Endothelial cell of umbilical vein (primary cell): ENCODE data around the gene MAP1B. TPM values are rescaled to one million over a fixed set of nuclear protein-coding genes. Genes with fewer than 3 reads are reported as not detected.

Experiments
- BruUV-seq: library from RNA; stranded (reverse); fragments of 400-500 nt; replicated peaks from 2 replicates; lab custom pipeline; 2021; lab: Mats Ljungman, UMichigan
- CTCF ChIA-PET: fragments of 300-600, 350-600 bp; sonication (Branson Sonifier 250); formaldehyde crosslinking; loops from one replicate; lab custom pipeline; 2021; ENCODE audit warnings: antibody characterized with exemption, inconsistent platforms; lab: Charles Lee
- POLR2A ChIA-PET: fragments of 300-600, 350-600 bp; sonication (Branson Sonifier 250); formaldehyde crosslinking; loops from one replicate; lab custom pipeline; 2021; ENCODE audit warnings: antibody characterized with exemption, inconsistent platforms; lab: Charles Lee
- DNase-seq: peaks from one replicate; pipeline ENCODE4 v3.0.0-alpha.2; 2011; ENCODE audit warnings: low read depth, low spot score
- FAIRE-seq: peaks from 2 replicates; lab custom pipeline; 2011; peaks lifted over from hg19 to GRCh38; lab: Jason Lieb, UNC
- H2AFZ ChIP-seq: 2 replicates; pipeline ENCODE4 v1.6.0; 2012; ENCODE audit warnings: low read depth, low read length, control low read depth, inconsistent platforms
- H3K27ac ChIP-seq: 2 replicates; pipeline ENCODE4 v1.5.1; 2011; ENCODE audit warnings: low read depth, mild to moderate bottlenecking, control low read depth, low read length, moderate library complexity; ENCODE audit not compliant: insufficient read depth
- H3K27me3 ChIP-seq, 2 experiments: 2 replicates each; pipeline versions ENCODE4 v1.6.0 to v1.6.1; 2011; ENCODE audit warnings: low read length in 2 of 2, mixed read lengths in 1 of 2; ENCODE audit not compliant: control insufficient read depth in 2 of 2, insufficient read depth in 2 of 2
- H3K36me3 ChIP-seq, 2 experiments: 2 replicates in 1 of 2; 3 replicates in 1 of 2; pipeline ENCODE4 v1.5.1; 2011; ENCODE audit warnings: low read length in 2 of 2, mild to moderate bottlenecking in 1 of 2, moderate library complexity in 1 of 2; ENCODE audit not compliant: control insufficient read depth in 2 of 2, insufficient read depth in 2 of 2; ENCODE audit errors: extremely low read depth in 1 of 2
- H3K4me1 ChIP-seq: 3 replicates; pipeline ENCODE4 v1.5.1; 2011; ENCODE audit warnings: mild to moderate bottlenecking, low read length; ENCODE audit not compliant: control insufficient read depth, insufficient read depth; ENCODE audit errors: extremely low read depth
- H3K4me2 ChIP-seq: 2 replicates; pipeline ENCODE4 v1.6.1; 2011; ENCODE audit warnings: low read length, control low read depth, mixed read lengths; ENCODE audit not compliant: insufficient read depth
- H3K4me3 ChIP-seq, 3 experiments: fragments of 200-600 bp in 1 of 3; sonication (generic), shearing (Covaris generic) in 1 of 3; replicated peaks in 1 of 3; 2 replicates each; pipeline ENCODE4 v1.5.1; 2011 to 2016; ENCODE audit warnings: control low read depth in 3 of 3, low read length in 3 of 3, mild to moderate bottlenecking in 2 of 3, inconsistent platforms in 1 of 3, low read depth in 1 of 3, moderate library complexity in 1 of 3; ENCODE audit not compliant: insufficient read depth in 1 of 3
- H3K79me2 ChIP-seq: 2 replicates; pipeline ENCODE4 v1.6.0; 2012; ENCODE audit warnings: low read length, inconsistent platforms; ENCODE audit not compliant: control insufficient read depth, insufficient read depth
- H3K9ac ChIP-seq: replicated peaks from 2 replicates; pipeline ENCODE3; 2011; ENCODE audit warnings: low read length, control low read depth; ENCODE audit not compliant: insufficient read depth; ENCODE audit errors: extremely low read depth
- H3K9me1 ChIP-seq: replicated peaks from 3 replicates; pipeline ENCODE4 v1.6.0; 2011; ENCODE audit warnings: mild to moderate bottlenecking, low read length; ENCODE audit not compliant: control insufficient read depth, insufficient read depth; ENCODE audit errors: extremely low read depth
- H3K9me3 ChIP-seq: replicated peaks from 2 replicates; pipeline ENCODE4 v1.5.1; 2012; ENCODE audit warnings: low read length, inconsistent platforms; ENCODE audit not compliant: control insufficient read depth, insufficient read depth
- H4K20me1 ChIP-seq: replicated peaks from 2 replicates; pipeline ENCODE3; 2011; ENCODE audit warnings: mild to moderate bottlenecking, low read length; ENCODE audit not compliant: control insufficient read depth, insufficient read depth; ENCODE audit errors: extremely low read depth
- EZH2 ChIP-seq: IDR thresholded peaks from 2 replicates; pipeline ENCODE4 v1.6.1; 2012; ENCODE audit warnings: borderline replicate concordance, low read depth, mild to moderate bottlenecking, moderate library complexity, low read length, inconsistent platforms; ENCODE audit not compliant: severe bottlenecking
- FOS ChIP-seq: IDR thresholded peaks from 2 replicates; pipeline ENCODE4 v1.6.1; 2011; ENCODE audit warnings: mild to moderate bottlenecking, low read length, moderate library complexity, borderline replicate concordance; ENCODE audit not compliant: insufficient read depth
- GATA2 ChIP-seq: IDR thresholded peaks from 2 replicates; pipeline ENCODE4 v1.7.0; 2011; ENCODE audit warnings: low read depth, mild to moderate bottlenecking, moderate library complexity, mixed read lengths, low read length; ENCODE audit not compliant: insufficient read length, insufficient read depth
- JUN ChIP-seq: IDR thresholded peaks from 2 replicates; pipeline ENCODE4 v1.6.1; 2011; ENCODE audit warnings: borderline replicate concordance, low read depth; ENCODE audit not compliant: insufficient read length, insufficient read depth
- MAX ChIP-seq: IDR thresholded peaks from 2 replicates; pipeline ENCODE4 v1.6.1; 2011; ENCODE audit not compliant: insufficient read depth, insufficient read length
- MYC ChIP-seq: IDR thresholded peaks from one replicate; pipeline ENCODE4 v1.6.1; 2011; ENCODE audit warnings: mild to moderate bottlenecking, low read depth, low read length
- POLR2A ChIP-seq: IDR thresholded peaks from 2 replicates; pipeline ENCODE4 v1.6.1; 2012; ENCODE audit warnings: low read depth, mild to moderate bottlenecking, control low read depth, low read length
- POLR2AphosphoS5 ChIP-seq: IDR thresholded peaks from 2 replicates; pipeline ENCODE4 v1.6.1; 2012; ENCODE audit warnings: low read depth, mild to moderate bottlenecking, control low read depth, low read length, moderate library complexity; ENCODE audit not compliant: insufficient read depth
- dilution Hi-C: fragments of 300-500 bp; cut with MboI; formaldehyde crosslinking; loops from one replicate; pipeline ENCODE4 v1.15.0; 2019; ENCODE audit warnings: low sequenced_read_pairs; ENCODE audit not compliant: extremely low pct_ligation_motif_present
- intact Hi-C: fragments of 100-400 bp; cut with micrococcal nuclease; formaldehyde crosslinking; loops from one replicate; pipeline ENCODE4 v1.10.0; 2022
- polyA plus RNA-seq, 4 experiments: library from polyadenylated mRNA; depleted of rRNA in 3 of 4; stranded (reverse) in 3 of 4; unstranded in 1 of 4; fragments of >200 nt; gene quantifications; 2 replicates each; pipeline versions ENCODE4 v1.2.1 to v1.2.3, GENCODE V29; 2011 to 2012; ENCODE audit warnings: missing spikeins in 1 of 4
- total RNA-seq: library from RNA; stranded (reverse); gene quantifications from 2 replicates; pipeline ENCODE4 v1.2.3, GENCODE V29; 2021
- TF ChIP-seq, protein P1 (sequence below), 2 donors: IDR thresholded peaks; 1 replicate in 1 of 2; 2 replicates in 1 of 2; pipeline ENCODE4 v1.5.1; 2011; ENCODE audit warnings: low read length in 2 of 2, mild to moderate bottlenecking in 2 of 2, moderate library complexity in 2 of 2, control low read depth in 1 of 2, inconsistent platforms in 1 of 2, low read depth in 1 of 2; ENCODE audit not compliant: insufficient read depth in 1 of 2; ENCODE audit errors: extremely low read depth in 1 of 2

The MAP1B gene
- total and polyA plus RNA-seq, 2 donors (not counting 3 experiments of a cell fraction or from before 2014, with no cell fraction given): 55.9 to 263 TPM

DNA sequence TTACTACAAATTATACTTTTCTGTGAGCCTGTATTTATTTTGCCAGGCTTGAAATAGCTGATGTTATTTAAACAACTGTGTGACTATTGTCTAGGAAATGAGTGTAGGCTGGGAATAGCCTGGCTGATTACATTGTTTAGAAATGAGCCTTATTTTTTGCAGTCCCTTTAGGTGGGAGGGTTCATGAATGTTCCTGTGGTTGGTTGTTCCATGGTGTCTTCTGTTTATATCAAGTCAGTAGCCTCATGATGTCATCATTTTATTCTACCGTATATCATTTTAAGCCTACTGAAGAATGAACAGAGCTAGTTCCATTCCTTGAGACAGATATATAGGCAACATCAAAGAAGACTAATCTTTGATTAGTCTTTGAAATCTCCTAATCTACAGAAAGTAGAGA, 53.1 kb downstream of the MAP1B start:
- Histone ChIP-seq H3K9ac (no peak overlapping the region), H3K79me2 (peaks cover 89% of the 10 kb centered on the region), H2AFZ (no peak overlapping the region), H3K9me1 (no peaks in the 10 kb centered on the region), H3K36me3 (peaks cover 4 to 7% of the 10 kb centered on the region in 2 experiments), H3K4me2 (no peak overlapping the region), H3K4me1 (peaks cover 31% of the 10 kb centered on the region), H3K4me3 (no peak overlapping the region), H3K9me3 (no peaks in the 10 kb centered on the region), H3K27me3 (no peaks in the 10 kb centered on the region), H3K27ac (peak overlapping the region; percentile 43), H4K20me1 (no peaks in the 10 kb centered on the region)
- FAIRE-seq: peak; percentile 74
- DNase-seq: peak; percentile 87
- no TSS peak for BruUV-seq
- POLR2A ChIA-PET: interaction anchor here (0.7 kb wide), 1 partner anchor 79 kb away, joined by 6 read pairs; no protein-coding TSS in a partner anchor
- CTCF ChIA-PET: interaction anchor here (1.0 to 1.3 kb wide), 4 partner anchors 12 to 148 kb away, joined by 3 to 5 read pairs (median 3); no protein-coding TSS in a partner anchor
- TF ChIP-seq EZH2 (no peak), POLR2AphosphoS5 (no peak), JUN (peak; percentile 37), FOS (peak; percentile 8), MAX (no peak), GATA2 (no peak), MYC (no peak), POLR2A (no peak)
- TF ChIP-seq, protein P1, sequence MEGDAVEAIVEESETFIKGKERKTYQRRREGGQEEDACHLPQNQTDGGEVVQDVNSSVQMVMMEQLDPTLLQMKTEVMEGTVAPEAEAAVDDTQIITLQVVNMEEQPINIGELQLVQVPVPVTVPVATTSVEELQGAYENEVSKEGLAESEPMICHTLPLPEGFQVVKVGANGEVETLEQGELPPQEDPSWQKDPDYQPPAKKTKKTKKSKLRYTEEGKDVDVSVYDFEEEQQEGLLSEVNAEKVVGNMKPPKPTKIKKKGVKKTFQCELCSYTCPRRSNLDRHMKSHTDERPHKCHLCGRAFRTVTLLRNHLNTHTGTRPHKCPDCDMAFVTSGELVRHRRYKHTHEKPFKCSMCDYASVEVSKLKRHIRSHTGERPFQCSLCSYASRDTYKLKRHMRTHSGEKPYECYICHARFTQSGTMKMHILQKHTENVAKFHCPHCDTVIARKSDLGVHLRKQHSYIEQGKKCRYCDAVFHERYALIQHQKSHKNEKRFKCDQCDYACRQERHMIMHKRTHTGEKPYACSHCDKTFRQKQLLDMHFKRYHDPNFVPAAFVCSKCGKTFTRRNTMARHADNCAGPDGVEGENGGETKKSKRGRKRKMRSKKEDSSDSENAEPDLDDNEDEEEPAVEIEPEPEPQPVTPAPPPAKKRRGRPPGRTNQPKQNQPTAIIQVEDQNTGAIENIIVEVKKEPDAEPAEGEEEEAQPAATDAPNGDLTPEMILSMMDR (IDR thresholded peaks at IDR 0.05; ENCODE audit: extremely low read depth in 1 of 2, insufficient read depth in 1 of 2, low read depth in 1 of 2, low read length in 2 of 2): no peak
- intact Hi-C loops: no loop called here
- dilution Hi-C loops: no loop called here
